Kidney tubule cell (primary cell): ENCODE measurements around the gene ERN1.
A peak's percentile ranks its signal among the peaks of the same experiment; 100 is the strongest.

Experiments
- DNase-seq: peaks from one replicate; pipeline ENCODE4 v3.0.0-alpha.2; 2018; ENCODE audit warnings: low spot score

Gene ERN1

DNA sequence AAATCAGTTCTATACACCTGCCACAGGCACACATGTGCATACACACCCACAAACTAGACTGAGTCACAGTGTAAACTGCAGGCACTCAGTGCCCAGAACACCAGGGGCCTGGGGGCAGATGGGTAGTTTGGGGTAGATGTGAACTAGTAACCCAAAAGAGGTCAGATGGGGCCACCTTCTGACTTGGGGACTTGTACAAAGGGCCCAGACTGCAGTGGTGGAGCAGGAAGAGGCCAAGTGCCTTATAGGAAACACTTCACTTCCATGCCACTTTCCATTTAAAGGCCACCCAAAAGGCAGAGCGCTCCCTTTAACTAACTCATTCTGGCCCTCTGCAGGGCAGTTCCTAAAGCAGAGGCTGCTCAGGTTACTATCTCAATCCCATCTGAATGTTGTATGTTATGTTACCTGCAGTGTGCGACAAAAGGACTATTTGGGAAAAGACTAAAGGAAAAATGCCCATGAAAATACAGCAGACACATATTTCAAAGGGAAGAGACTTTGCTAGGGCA is 27.8 kb upstream of the ERN1 start:
- DNase-seq: no peak

GRCh38 chr17:64156670-64157069 is 26.7 kb upstream of the ERN1 start:
- DNase-seq: no peak

DNA sequence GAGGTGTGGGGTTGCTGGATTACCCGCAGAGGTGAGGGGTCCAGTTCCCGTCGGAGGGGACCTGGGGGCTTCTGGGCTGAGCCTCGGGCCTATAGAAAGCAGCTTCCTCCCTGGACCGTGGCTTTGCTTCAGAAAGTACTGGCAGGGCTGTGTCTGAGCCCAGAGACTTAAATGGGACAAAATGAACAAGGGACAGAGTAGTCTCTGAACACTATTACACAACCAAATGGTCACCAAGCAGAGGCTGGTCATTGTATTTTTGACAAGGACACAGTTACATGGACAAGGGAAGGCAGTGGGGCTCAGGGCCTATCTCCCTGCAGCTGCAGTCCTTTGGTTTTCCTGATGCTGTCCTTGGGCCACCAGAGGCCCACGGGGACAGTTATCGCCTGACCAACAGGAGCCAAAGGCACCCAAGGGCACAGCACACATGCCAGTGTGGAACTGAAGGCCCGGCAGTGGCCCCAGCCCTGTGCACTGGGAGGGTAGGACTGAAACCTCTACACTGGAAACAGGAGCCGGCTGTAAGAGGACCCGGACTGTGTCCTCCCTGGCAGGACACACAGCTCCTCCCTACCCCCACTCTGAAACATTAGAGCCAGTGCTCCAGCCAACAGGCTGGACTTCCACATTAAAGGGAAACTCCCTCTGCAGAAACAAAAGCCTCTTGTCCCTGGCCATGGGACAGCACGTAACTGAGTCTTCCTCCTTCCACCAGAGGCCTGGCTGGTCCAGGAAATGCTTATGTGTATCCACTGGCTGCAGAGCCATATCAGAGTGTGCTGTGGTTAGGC is 26.0 kb upstream of the ERN1 start:
- DNase-seq: peak; percentile 58

DNA sequence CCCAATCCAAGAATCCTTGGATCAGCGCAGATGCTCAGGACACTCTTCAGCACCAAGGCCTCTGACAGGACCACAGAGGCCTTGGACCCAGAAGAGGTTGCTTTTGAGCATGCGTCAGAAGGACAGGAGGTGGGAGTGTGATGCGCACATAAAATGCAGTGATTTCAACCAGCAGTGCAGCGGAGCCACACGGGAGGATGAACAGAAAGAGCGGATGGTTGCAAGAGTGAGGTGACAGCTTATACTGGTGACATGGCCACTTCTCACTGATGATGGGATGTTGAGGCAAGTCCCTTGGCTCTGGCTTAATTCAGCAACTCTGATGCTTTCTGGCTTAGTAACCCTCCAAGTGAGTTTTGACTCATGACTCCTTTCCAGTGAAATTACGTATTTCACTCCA is 25.2 kb upstream of the ERN1 start:
- no peak for DNase-seq

GRCh38 chr17:64154717-64155116 is 24.8 kb upstream of the ERN1 start:
- DNase-seq: no peak

GRCh38 chr17:64154313-64154695 is 24.4 kb upstream of the ERN1 start:
- no peak for DNase-seq

- no peak for DNase-seq
Measured at GRCh38 chr17:64153565-64154312, 23.8 kb upstream of the ERN1 start.

GRCh38 chr17:64152428-64153125 is 22.6 kb upstream of the ERN1 start:
- DNase-seq: no peak

GRCh38 chr17:64151016-64151368 is 21.0 kb upstream of the ERN1 start:
- no peak for DNase-seq

DNA sequence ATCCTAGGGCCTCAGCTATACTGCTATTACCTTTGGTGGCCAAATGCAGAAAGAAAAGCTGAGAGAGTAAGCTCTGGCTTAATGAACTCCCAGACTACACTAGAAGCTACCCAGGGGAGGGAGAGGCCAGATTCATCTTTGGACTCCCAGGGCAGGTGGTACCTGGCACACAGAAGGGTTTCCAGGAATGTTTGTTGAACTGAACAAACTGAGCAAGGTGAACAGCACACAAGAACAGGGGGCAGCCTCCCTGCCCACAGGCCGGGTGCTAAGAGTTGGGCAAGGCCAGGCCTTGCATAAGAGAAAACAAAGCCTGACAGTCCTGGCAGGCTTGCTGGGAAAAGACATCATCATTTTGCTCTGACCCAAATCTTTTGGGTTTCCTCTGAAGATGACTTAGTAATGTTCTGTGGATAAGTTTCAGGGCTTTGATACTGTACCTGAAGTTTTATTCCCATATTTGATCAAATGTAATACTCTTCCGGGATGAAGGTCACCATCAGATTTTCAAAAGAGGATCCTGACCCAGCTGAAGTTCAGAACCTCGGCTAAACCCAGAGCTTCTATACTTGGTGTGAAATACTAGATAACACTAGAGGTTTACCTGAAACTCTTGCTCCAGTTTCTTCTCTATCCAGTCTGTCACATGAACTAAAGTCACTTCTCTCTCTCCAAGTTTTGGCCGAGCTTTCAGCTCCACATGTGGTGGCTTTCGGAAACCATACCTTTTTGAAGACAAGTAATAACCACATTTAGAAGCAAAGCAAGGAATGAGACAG is 20.5 kb upstream of the ERN1 start:
- DNase-seq: no peak

- DNase-seq: no peak
Measured at GRCh38 chr17:64149196-64149595, 19.3 kb upstream of the ERN1 start.

DNA sequence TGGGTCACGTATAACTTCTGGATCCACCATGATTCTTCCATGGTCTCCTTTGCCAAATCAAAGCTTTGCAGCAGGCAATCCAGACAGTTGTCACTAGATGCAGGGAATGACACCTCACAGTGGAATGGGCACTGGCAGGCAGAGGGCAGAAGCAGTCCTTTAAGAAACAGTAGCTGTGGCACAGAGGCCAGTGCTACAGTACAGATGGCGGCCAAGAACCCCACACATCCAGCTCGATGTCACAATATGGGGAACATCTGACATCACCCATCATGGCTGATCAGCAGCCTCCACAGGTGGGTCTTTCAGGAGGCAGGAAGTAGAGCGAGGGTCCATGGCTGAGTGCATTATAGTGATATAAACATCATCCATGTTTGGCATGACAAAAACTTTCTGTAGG is 18.8 kb upstream of the ERN1 start:
- DNase-seq: peak; percentile 33

DNA sequence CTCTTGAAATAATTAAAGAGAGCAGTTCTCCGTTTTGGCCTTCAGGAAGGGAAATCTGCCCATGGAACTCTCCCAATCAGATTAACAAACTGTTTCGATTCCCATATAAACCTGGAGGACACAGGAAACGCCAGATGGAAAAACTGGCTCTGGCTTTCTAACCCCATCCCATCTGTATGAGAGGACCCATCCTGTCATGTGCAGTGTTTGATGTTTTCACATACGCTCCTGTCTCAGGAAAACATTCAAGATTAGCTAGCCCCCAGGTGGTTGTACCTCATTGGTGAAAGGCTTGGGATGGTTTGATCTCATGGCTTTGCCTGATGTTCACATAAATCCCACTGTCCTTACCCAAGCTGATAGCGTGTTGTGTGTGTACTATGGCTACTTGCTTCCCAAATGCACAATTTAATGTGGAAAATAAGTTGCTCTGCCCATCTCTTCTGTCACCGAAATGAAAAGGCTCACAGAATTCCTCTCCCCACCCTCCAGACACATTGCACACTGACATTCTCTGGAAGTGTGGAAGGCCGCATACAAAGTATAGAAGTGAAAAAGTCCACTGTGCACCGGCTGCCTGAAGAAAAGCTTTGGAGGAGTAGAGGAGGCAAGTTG is 18.2 kb upstream of the ERN1 start:
- DNase-seq: peak; percentile 6

- peak; percentile 17 for DNase-seq
Measured at GRCh38 chr17:64147110-64148016, 17.4 kb upstream of the ERN1 start.

DNA sequence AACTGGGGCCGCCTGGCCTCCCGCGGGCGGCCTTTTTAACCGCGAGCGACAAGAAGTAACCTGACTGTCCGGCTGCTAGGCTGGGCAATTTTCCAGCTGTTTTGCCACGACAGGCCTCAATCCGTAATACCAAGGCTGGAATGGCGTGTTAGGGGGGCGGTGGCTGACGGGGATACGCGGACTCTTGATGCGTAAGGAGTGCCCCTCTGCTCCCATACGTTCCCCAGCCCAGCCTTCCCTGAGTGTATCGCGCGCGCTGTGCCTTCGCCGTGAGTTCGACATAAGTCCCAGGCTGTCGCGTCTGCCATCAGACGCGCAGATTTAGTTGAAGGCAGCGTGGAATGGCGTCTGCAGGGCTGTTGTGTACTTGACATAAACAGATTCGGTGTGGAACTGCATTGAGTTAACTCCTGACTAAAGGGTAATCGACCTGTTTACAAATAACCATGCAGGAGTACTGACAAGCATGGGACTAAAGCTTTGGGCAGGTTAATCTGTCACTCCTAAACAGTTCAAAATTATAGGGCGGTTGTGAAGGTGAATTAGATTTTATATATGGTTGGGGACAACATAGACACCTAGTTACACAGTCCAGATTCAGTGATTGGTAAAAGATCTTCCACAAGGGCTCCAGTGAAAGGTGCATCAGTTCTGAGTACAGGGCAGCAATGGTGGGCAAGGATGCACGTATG is 16.6 kb upstream of the ERN1 start:
- peak; percentile 55 for DNase-seq

- peak; percentile 99 for DNase-seq
Measured at GRCh38 chr17:64145751-64146417, 15.9 kb upstream of the ERN1 start.

GRCh38 chr17:64145375-64145750 is 15.4 kb upstream of the ERN1 start:
- DNase-seq: no peak

DNA sequence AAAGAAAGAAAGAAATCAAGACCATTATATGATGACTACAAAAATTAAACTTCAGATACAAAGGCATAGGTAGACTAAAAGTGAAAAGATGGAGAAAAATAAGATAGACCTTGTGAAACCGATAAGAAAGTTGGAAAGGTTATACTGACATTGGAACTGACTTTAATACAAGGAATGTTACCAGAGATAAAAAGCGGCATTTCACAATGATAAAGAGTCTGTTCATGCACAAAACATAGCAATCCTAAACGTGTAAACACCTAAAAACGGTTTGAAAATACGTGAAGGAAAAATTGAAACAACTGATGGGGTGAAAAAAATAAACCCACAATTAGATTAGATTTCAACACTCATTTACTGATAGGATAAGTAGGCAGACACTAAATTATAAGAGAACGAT is 9.6 kb upstream of the ERN1 start:
- DNase-seq: no peak

DNA sequence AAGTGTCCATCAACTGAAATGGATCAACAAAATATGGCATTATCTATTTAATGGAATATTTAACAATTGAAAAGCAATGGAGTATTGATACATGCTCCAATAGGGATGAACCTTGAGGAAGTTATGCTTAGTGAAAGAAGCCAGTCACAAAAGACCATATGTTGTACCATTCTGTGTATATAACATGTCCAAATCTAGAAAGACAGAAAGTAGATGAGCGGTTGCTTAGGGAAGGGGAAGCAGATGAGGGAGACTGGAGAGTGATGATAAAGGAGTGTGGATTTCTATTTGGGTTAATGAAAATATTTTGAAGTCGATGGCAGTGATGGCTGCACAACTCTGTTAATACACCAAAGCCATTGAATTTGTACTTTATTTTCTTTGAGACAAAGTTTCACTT is 8.5 kb upstream of the ERN1 start:
- no peak for DNase-seq
